Panc1 (cell line): ENCODE results near the gene WNT9A. TPM values are rescaled to one million over a fixed set of nuclear protein-coding genes. Genes with fewer than 3 reads are reported as not detected.

ENCODE experiments used
- ATAC-seq: fragments of 200-7000 bp; cut with Tn5 transposase; 2 replicates; pipeline ENCODE4 v1.9.1; 2020; ENCODE audit warnings: mild to moderate bottlenecking, moderate library complexity
- BruUV-seq: library from RNA; stranded (reverse); fragments of 400-500 nt; replicated peaks from 2 replicates; lab custom pipeline; 2021; lab: Mats Ljungman, UMichigan
- CTCF ChIA-PET: fragments of 300-600 bp; sonication (Branson Sonifier 250); formaldehyde crosslinking; loops from one replicate; lab custom pipeline; 2022; ENCODE audit warnings: antibody characterized with exemption; lab: Charles Lee
- POLR2A ChIA-PET: fragments of 300-600 bp; sonication (Branson Sonifier 250); formaldehyde crosslinking; loops from one replicate; lab custom pipeline; 2022; ENCODE audit warnings: antibody characterized with exemption; lab: Charles Lee
- DNase-seq: peaks from one replicate; pipeline ENCODE4 v3.0.0-alpha.2; 2010; ENCODE audit warnings: low read depth, low spot score
- H3K27ac ChIP-seq: 2 replicates; pipeline ENCODE4 v1.5.1; 2011; ENCODE audit warnings: mild to moderate bottlenecking, low read length, inconsistent platforms
- H3K27me3 ChIP-seq: fragments of 200-500 bp; sonication (Bioruptor generic); 2 replicates; pipeline ENCODE4 v1.6.0; 2014; ENCODE audit warnings: low read length, inconsistent platforms; ENCODE audit not compliant: control insufficient read depth, insufficient read depth
- H3K36me3 ChIP-seq: fragments of 200-500 bp; sonication (Bioruptor generic); 2 replicates; pipeline ENCODE4 v1.5.1; 2014; ENCODE audit warnings: inconsistent platforms, mild to moderate bottlenecking, low read length, moderate library complexity; ENCODE audit not compliant: control insufficient read depth, insufficient read depth
- H3K4me1 ChIP-seq: 2 replicates; pipeline ENCODE4 v1.5.1; 2011; ENCODE audit warnings: inconsistent platforms, mild to moderate bottlenecking, low read length, moderate library complexity; ENCODE audit not compliant: control insufficient read depth, insufficient read depth
- H3K4me3 ChIP-seq, 2 experiments: 2 replicates each; pipeline ENCODE4 v1.5.1; 2011 to 2012; ENCODE audit warnings: low read depth in 2 of 2, low read length in 2 of 2, mild to moderate bottlenecking in 2 of 2, inconsistent platforms in 1 of 2, moderate library complexity in 1 of 2
- H3K9me3 ChIP-seq: fragments of 200-500 bp; sonication (Bioruptor generic); 2 replicates; pipeline ENCODE4 v1.5.1; 2014; ENCODE audit warnings: low read depth, mild to moderate bottlenecking, inconsistent platforms, low read length, moderate library complexity; ENCODE audit not compliant: control insufficient read depth, insufficient read depth
- CTCF ChIP-seq: fragments of 450-650 bp; IDR thresholded peaks from 2 replicates; pipeline ENCODE4 v1.5.1; 2017; ENCODE audit warnings: mild to moderate bottlenecking
- POLR2AphosphoS5 ChIP-seq: IDR thresholded peaks from 2 replicates; pipeline ENCODE4 v1.6.1; 2012; ENCODE audit warnings: mild to moderate bottlenecking, low read depth, low read length, moderate library complexity
- REST ChIP-seq, 2 experiments: IDR thresholded peaks; 2 replicates each; pipeline ENCODE4 v1.6.1; 2011 to 2012; ENCODE audit warnings: low read depth in 2 of 2, control low read depth in 1 of 2, low read length in 1 of 2, mild to moderate bottlenecking in 1 of 2, moderate library complexity in 1 of 2; ENCODE audit not compliant: insufficient read depth in 1 of 2
- SIN3A ChIP-seq: IDR thresholded peaks from 2 replicates; pipeline ENCODE4 v1.6.1; 2012; ENCODE audit warnings: low read depth, mild to moderate bottlenecking, low read length, moderate library complexity, borderline replicate concordance; ENCODE audit not compliant: insufficient read depth
- TCF7L2 ChIP-seq: IDR thresholded peaks from 2 replicates; pipeline ENCODE4 v1.6.1; 2011; ENCODE audit warnings: mild to moderate bottlenecking, low read depth, low read length, inconsistent platforms
- in situ Hi-C: cut with HindIII; loops from 2 replicates; pipeline ENCODE4 v1.10.0; 2016; ENCODE audit warnings: low sequenced_read_pairs, low pct_unique_long_range_greater_than_20kb
- intact Hi-C: fragments of 100-400 bp; cut with micrococcal nuclease; formaldehyde crosslinking; loops from one replicate; pipeline ENCODE4 v1.10.0; 2022; ENCODE audit not compliant: unreplicated experiment
- total RNA-seq: library from RNA; stranded (reverse); gene quantifications from one replicate; pipeline ENCODE4 v1.2.1, GENCODE V29; 2021; ENCODE audit not compliant: unreplicated experiment

Gene WNT9A
- total RNA-seq, 1 experiment from 2014 or later: 26.5 TPM

GRCh38 chr1:227922501-227923352, 25.0 kb downstream of the WNT9A start:
- CTCF ChIA-PET: no interaction called here
- H3K27ac ChIP-seq: no peak overlapping the region
- no peak overlapping the region for H3K4me3 ChIP-seq
- TF ChIP-seq CTCF (no peak), TCF7L2 (no peak), SIN3A (no peak), POLR2AphosphoS5 (no peak), REST (IDR thresholded peaks at IDR 0.05; ENCODE audit: insufficient read depth in 1 of 2, low read depth in 2 of 2, low read length in 1 of 2) (no peak)
- intact Hi-C loops: no loop called here
- H3K36me3 ChIP-seq: no peaks in the 10 kb centered on the region
- no peaks in the 10 kb centered on the region for H3K27me3 ChIP-seq
- DNase-seq: no peak
- no TSS peak for BruUV-seq
- POLR2A ChIA-PET: no interaction called here
- in situ Hi-C loops: no loop called here
- peaks cover 3% of the 10 kb centered on the region; the same call in 1 of the 2 replicates for H3K4me1 ChIP-seq
- no peaks in the 10 kb centered on the region for H3K9me3 ChIP-seq
- ATAC-seq: no peak

- ChIA-PET CTCF (no interaction called here), POLR2A (no interaction called here)
- Histone ChIP-seq H3K27ac (no peak overlapping the region), H3K27me3 (no peaks in the 10 kb centered on the region), H3K4me1 (peaks cover under 1% of the 10 kb centered on the region; the same call in 1 of the 2 replicates), H3K4me3 (no peak overlapping the region), H3K36me3 (no peaks in the 10 kb centered on the region), H3K9me3 (no peaks in the 10 kb centered on the region)
- in situ Hi-C loops (no loop called here), intact Hi-C loops (no loop called here)
- TF ChIP-seq REST (IDR thresholded peaks at IDR 0.05; ENCODE audit: insufficient read depth in 1 of 2, low read depth in 2 of 2, low read length in 1 of 2) (no peak), TCF7L2 (no peak), POLR2AphosphoS5 (no peak), SIN3A (no peak), CTCF (no peak)
- DNase-seq (no peak), ATAC-seq (no peak)
- BruUV-seq: no TSS peak
These were observed 26.1 kb downstream of the WNT9A start for GRCh38 chr1:227921461-227922185.
